Measurements from ENCODE around the gene KCTD19.

KCTD19 gene

DNA sequence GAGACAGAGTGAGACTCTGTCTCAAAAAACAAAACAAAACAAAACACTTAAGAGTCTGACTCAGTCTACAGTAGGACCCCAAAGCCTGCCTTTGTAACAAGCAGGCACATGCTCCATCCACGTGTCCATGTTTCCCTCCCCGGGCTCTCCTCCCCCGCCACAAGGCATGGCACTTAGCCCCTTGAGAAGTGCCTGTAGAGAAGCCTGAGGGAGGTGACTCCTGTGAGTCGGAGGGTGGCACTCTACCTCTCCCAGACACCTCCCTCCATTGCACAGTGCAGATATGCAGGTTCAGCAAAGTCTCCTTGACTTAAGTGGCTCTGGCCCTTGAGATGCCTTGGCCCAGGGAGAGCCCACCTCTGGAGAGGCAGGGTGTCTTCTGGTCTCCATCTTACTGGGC lies 86.0 kb downstream of the KCTD19 start:
- DNase-seq, result no peak

Measured in activated CD4-positive, alpha-beta T cell treated with anti-CD3 and anti-CD28 coated beads, Interleukin-2, amount 50 U/mL, for 4 hours (primary cell).